GM21360 (cell line): ENCODE measurements around the gene IBA57.
"Not testable (repeated sequence)": the region's sequence is repeated elsewhere in the genome, so short reads cannot be mapped to it uniquely, and the experiment has no call there.

Source experiments
- ATAC-seq: cut with Tn5 transposase; IDR thresholded peaks from one replicate; pipeline ENCODE4 v1.9.1; 2021; ENCODE audit warnings: mild to moderate bottlenecking, moderate library complexity; ENCODE audit not compliant: unreplicated experiment

IBA57 gene

DNA sequence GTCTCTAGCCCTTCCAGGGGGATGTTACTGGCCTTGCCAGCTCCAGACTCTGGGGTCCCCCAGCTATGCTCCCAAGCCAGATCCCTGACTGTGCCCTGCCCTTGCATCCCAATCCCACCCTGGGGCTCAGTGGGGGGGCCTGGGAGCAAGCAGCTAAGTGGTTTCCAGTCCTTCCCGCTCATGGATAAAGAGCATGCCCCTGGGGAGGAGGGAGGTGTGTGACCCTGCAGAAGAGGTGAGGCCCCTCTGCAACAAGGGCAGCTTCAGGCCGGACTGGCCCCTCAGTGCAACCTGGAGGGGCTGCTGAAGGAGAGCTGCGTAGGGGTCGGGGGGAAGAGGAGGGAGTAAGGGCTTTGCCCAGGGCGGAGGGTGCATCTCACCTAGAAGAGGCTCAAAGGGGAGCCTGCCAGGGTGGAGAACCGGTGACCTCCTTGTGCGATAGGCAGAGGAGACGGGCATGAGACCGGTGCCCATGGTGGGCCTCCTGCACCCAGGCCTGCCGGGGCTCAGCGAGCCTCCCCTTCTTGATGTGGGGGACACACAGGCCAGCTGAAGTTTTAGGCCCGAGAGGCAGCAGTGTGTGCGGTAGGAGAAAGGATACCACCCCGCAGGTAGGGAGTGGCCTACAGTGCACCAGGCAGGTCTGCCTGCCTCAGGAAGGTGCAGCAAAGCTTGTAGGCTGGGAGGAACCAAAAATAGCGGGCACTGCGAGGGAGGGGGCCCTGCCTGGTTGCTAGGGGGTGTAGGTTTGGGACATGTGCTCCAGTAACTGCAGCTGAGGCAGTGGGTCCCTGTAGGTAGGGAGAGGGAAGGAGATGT lies 45.3 kb downstream of the IBA57 start:
- no peak for ATAC-seq

GRCh38 chr1:228211531-228212414 lies 46.2 kb downstream of the IBA57 start:
- no peak for ATAC-seq

- ATAC-seq: no peak
Observed at GRCh38 chr1:228212415-228212965, 46.9 kb downstream of the IBA57 start.

- ATAC-seq: peak; percentile 89
Observed at GRCh38 chr1:228212966-228213844, 47.6 kb downstream of the IBA57 start.

- no peak for ATAC-seq
Observed at GRCh38 chr1:228213917-228214808, 48.6 kb downstream of the IBA57 start.

- no peak for ATAC-seq
Observed at GRCh38 chr1:228214921-228215662, 49.5 kb downstream of the IBA57 start.

- no peak for ATAC-seq
Observed at GRCh38 chr1:228215663-228216116, 50.1 kb downstream of the IBA57 start.

DNA sequence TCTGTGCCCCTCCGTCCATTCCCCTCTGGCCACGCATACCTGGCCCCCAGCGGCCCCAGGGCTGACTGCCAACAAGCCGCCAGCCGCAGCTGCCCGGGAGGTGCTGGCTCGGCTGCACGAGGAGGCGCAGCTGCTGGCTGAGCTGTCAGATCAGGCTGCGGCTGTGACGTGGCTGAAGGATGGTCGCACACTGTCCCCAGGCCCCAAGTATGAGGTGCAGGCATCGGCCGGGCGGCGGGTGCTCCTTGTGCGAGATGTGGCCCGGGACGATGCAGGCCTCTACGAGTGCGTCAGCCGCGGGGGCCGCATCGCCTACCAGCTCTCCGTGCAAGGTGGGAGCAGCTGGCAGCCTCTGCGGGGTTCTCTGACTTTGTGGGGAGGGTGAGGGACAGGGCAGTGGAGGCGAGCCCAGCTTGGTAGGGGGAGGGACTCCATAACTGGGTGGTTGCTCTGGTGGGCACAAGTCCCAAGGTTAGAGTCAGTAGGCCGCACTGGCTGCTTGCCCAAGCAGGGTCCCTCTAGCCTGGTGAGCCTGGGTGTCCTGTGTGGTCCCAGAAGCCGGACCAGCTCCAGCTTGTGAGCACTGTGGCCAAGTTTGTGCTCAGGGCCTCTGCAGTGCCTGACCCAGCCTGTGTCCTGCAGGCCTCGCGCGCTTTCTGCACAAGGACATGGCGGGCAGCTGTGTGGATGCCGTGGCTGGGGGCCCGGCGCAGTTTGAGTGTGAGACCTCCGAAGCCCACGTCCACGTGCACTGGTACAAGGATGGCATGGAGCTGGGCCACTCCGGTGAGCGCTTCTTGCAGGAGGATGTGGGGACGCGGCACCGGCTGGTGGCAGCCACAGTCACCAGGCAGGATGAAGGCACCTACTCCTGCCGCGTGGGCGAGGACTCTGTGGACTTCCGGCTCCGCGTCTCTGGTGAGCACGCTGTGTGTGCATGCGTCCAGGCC lies 51.0 kb downstream of the IBA57 start:
- no peak for ATAC-seq

GRCh38 chr1:228217551-228218344 lies 52.1 kb downstream of the IBA57 start:
- ATAC-seq: no peak

DNA sequence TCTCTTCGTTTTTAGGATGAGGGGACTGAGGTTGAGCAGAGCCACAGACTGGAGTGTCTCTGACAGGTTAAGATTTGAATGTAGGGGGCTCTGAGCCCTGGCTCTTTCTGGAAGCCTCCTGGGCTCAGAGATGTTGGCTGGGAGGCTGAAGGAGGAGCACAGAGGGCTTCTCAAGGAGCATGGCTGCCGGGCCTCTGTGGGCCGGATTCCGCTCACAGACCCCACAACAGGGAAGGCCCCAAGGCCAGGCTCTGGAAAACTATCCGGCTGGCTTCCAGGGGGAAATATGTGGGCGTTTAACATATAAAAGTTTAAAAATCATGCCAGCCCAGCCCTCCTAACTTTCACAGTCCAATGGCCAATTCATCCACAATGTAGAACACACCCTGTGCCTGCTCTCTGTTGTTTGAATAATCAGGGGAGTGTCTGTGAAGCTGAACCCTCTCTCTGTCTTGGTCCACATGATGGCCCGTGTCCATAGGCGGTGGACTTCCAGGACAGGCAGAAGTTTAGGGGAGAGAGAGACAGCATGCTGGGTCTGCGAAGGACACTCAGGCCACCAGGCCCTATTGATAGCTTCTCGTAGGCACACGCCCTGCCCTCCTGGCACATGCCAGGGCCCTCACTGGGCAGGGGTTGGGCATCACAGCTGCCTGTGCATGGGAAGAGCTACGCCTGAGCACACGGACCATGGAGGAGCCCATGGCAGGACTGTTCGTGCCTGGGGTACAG lies 53.1 kb downstream of the IBA57 start:
- ATAC-seq: no peak

DNA sequence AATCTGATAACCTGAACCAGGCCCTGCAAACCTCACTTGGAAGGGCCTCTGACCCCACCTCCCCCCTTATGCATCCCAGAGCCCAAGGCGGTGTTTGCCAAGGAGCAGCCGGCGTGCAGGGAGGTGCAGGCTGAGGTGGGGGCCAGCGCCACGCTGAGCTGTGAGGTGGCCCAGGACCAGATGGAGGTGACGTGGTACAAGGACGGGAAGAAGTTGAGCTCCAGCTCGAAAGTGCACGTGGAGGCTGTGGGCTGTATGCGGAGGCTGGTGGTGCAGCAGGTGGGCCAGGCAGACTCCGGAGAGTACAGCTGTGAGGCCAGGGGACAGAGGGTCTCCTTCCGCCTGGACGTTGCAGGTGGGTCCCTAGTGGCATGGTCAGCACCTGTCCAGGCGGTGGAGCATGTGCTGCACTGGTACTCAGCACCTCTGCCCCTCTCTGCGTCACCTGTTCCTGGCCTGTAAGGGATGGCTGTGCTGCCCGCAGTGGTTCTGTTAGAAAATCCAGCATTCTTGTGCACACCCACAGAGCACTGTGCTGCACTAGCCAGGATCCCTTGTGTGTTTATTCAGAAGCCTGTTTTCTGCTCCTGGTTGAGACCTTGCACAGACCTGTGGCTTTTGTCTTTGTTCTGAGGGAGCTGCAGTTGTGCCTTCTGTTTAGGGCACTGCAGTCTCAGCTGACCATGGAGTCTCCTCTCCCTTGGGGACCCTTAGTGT lies 53.8 kb downstream of the IBA57 start:
- ATAC-seq: no peak

DNA sequence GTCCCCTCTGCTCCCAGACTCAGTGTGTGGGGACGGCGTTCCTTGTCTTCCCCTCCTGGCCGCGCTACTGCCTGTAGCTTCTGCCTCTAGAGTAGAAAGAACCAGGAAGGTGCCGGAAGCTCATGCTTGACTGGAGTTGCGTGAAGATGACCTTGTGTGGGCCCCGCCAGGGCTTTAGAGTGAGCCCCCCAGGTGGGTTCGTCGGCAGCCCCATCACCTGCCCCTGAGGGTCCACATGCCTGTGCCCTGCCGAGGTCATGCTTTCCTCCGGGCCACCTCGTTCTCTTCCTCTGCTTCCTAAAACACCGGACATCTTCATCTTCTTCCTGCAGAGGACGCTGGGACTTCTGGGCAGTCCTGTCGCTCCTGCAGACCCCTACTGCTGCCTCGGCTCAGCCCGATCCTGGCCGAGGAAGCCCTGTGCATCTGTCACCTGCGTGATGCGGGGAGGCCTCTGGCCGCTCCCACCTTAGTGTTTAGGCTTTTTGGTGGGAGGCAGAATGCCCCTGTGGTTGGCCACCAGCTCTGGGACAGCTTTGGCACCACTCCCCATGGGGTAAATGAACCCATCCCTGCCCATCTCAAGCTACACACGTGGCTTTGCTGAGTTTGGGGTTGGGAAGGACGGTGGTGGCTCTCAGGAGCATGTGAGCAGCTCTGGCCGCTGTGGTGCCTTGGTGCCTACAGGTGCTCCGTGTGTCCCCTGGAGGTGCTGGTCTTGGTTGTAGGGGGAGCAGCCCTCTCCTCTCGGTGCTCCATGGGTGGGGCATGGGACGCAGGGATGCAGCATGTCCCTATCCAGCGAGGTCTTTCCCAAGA lies 54.6 kb downstream of the IBA57 start:
- ATAC-seq: no peak

- not testable (repeated sequence) for ATAC-seq
Observed at GRCh38 chr1:228221097-228221496, 55.5 kb downstream of the IBA57 start.

GRCh38 chr1:228222548-228222947 lies 56.9 kb downstream of the IBA57 start:
- ATAC-seq: no peak
